H54 (cell line): ENCODE results near the gene KDM1B.
A peak's percentile ranks its signal among the peaks of the same experiment; 100 is the strongest.

ENCODE experiments used
- DNase-seq: peaks from one replicate; pipeline ENCODE4 v3.0.0; 2011; ENCODE audit warnings: low spot score, mixed read lengths; ENCODE audit not compliant: insufficient read length
- FAIRE-seq: peaks from 3 replicates; lab custom pipeline; 2011; peaks lifted over from hg19 to GRCh38; lab: Jason Lieb, UNC
- POLR2A ChIP-seq: IDR thresholded peaks from 2 replicates; pipeline ENCODE4 v1.6.1; 2011; ENCODE audit warnings: low read depth, mild to moderate bottlenecking, low read length

KDM1B gene

DNA sequence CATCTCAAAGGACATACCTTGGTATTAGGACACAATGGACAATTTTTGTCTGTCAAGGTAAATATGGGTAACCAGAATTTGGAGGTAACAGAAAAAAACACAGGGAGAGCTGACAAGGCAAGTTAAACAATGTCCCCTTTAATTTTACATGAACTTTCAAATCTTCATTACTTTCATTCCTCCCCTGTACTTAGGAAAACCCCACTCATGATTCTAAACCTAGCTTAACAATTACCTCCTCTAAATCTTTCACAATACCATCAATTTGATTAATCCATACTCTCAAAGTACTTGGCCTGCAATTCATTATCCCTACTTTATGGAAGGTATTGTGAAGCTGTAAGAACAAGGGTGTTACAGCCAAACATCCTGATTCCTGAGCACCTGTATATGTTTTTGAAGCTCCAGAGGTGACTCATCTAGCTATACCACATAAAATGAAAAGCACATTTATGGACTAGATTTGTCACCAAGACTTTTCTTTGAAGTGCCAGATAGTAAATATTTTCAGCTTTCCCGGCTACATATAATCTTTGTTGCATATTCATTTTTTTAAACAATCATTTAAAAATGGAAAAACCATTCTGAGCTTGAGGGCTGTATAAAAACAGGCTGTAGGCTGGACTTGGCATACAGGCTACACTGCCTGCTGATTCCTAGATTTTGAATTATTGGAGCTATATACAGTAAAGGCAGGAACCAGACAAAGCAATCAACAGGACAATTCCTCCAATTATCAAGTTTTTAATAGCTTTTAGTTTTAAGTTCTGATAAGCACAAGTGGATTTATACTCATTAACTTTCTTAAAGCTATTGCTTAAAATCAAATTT lies 86.2 kb downstream of the KDM1B start:
- FAIRE-seq (no peak), DNase-seq (no peak)
- TF ChIP-seq POLR2A = no peak

DNA sequence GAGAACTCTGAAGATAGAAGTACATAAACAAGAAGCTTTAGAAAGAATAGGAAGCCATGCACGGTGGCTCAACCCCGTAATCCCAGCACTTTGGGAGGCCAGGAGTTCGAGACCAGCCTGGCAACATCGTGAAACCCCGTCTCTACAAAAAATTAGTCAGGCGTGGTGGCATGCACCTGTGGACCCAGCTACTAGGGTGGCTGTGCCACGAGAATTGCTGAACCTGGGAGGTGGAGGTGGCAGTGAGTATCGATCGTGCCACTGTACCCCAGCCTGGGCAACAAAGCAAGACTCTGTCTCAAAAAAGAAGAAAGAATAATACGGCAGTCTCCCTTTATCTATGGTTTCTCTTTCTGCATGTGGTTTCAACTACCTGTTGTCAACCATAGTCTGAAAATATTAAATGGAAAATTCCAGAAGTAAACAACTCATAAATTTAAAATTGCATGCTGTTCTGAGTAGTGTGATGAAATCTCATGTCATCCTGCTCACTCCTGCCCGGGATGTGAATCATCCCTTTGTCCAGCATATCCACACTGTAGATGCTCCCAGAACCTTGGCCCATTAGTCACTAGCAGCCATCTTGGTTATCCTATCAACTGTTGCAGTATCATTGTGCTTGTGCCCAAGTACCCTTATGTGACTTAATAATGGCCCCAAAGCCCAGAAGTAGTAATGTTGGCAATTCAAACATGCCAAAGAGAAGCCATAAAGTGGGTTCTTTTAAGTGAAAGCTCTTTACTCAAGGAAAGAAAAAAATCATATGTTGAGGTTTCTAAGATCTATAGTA lies 87.0 kb downstream of the KDM1B start:
- FAIRE-seq (peak; percentile 98), DNase-seq (no peak)

DNA sequence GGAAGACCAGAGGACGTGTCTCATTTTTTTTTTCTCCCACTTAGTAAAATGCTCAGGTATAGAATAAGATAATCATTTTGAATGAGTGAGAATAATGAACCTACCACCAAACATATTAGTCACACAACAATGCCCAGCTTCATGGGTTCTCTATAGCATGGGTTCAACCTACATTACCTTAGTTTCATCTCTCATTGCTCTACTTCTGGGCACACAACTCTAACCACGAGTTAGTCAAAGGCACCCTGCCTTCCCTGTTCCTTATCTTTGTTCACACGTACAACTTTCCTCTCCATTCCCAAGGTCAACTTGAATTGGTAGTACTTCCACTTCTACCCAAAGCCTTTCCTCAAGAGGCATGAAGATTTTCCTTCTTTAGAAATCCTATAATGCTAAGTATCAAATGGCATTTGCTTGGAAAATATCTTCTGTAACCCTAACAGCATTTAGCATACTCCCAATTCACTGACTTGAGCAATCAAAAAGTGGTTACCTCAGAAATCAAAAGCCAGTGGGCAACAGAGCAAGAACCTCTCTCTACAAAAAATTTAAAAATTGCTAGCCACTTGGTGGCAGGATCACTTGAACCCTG lies 88.2 kb downstream of the KDM1B start:
- DNase-seq (no peak), FAIRE-seq (no peak)

More for the DNA sequence above, 87.0 kb downstream of the KDM1B start:
- no peak for TF ChIP-seq POLR2A

GRCh38 chr6:18244251-18244650 lies 89.0 kb downstream of the KDM1B start:
- DNase-seq = no peak

More for the DNA sequence above, 88.2 kb downstream of the KDM1B start:
- no peak for TF ChIP-seq POLR2A

GRCh38 chr6:18245079-18245478 lies 89.9 kb downstream of the KDM1B start:
- TF ChIP-seq POLR2A = no peak
- DNase-seq (no peak), FAIRE-seq (peak; percentile 83)

More at GRCh38 chr6:18244251-18244650, 89.0 kb downstream of the KDM1B start:
- TF ChIP-seq POLR2A = no peak
- FAIRE-seq = peak; percentile 30

DNA sequence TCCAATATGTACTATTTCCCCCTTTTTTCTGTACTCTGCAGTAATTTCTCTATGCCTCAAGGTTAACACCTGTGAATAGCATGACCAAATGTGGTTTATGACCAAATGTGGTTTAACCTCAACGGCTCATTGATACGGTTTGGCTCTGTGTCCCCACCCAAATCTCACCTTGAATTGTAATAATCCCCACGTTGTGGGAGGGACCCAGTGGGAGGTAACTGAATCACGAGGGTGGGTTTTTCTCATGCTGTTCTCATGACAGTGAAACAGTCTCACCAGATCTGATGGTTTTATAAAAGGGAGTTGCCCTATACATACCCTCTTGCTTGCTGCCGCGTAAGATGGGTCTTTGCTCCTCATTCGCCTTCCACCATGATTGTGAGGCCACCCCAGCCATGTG lies 90.4 kb downstream of the KDM1B start:
- FAIRE-seq (peak; percentile 48), DNase-seq (no peak)
- TF ChIP-seq POLR2A = no peak

DNA sequence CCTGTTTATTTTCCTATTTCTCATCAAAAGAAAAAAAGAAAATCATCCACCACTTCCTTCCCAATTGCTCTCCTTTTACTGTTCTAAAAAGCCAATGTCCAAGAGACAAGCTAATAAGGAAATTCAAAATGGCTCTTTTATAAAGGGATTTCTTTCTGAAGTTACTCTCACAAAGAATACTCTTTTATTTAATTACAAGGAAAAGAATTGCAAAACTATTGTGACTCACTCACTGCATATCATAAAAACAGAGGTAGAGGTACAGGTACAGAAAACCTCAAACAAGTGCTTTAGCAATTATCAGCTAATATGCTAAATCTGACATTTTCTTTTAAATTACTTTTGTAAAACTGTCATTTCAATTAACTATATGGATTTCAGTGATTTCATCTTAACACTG lies 91.0 kb downstream of the KDM1B start:
- no peak for TF ChIP-seq POLR2A
- DNase-seq (no peak), FAIRE-seq (no peak)

- no peak for FAIRE-seq
- TF ChIP-seq POLR2A = no peak
- DNase-seq = no peak
Measured at GRCh38 chr6:18247002-18247401, 91.8 kb downstream of the KDM1B start.

DNA sequence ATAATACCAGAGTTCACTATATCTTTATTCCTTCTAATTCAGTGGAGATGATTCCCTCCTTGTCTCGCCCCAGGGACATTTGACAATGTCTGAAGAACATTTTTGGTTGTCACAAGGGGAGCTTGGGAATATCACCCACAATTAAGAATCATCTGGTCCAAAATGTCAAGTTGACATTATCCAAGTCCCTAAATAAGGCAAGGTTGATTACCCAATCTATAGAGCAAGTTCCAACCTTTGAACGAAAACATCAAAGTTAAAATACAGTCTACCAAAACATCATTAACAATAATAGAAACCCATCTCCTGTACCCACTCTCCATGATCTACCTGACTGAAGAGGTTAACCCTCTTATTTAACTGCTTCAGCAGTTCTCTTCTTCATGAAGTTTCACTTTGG lies 93.5 kb downstream of the KDM1B start:
- DNase-seq (no peak), FAIRE-seq (peak; percentile 41)
- TF ChIP-seq POLR2A = no peak

GRCh38 chr6:18249271-18249670 lies 94.0 kb downstream of the KDM1B start:
- no peak for TF ChIP-seq POLR2A
- DNase-seq = no peak
- no peak for FAIRE-seq

- no peak for TF ChIP-seq POLR2A
- FAIRE-seq = no peak
- DNase-seq = no peak
Measured at GRCh38 chr6:18253635-18254034, 98.4 kb downstream of the KDM1B start.

DNA sequence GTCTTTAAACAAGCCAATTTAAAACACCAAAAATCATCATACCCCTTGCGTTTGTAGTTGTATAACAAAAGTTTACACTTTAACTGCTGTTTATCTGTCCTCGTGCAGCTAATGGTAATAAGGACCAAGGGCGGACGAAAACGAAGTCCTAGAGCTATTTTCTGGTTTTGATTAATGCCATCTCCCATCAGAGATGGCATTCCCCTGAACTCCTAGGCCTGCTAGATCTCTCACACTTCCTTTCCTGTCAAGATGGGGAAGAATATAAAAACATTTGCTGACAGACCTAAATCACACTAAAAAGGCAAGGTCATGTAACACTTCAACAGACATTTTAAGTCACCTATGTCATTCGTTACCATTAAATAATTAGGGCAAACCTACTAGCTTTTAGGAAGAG lies 99.6 kb downstream of the KDM1B start:
- no peak for FAIRE-seq
- TF ChIP-seq POLR2A = no peak
- no peak for DNase-seq

DNA sequence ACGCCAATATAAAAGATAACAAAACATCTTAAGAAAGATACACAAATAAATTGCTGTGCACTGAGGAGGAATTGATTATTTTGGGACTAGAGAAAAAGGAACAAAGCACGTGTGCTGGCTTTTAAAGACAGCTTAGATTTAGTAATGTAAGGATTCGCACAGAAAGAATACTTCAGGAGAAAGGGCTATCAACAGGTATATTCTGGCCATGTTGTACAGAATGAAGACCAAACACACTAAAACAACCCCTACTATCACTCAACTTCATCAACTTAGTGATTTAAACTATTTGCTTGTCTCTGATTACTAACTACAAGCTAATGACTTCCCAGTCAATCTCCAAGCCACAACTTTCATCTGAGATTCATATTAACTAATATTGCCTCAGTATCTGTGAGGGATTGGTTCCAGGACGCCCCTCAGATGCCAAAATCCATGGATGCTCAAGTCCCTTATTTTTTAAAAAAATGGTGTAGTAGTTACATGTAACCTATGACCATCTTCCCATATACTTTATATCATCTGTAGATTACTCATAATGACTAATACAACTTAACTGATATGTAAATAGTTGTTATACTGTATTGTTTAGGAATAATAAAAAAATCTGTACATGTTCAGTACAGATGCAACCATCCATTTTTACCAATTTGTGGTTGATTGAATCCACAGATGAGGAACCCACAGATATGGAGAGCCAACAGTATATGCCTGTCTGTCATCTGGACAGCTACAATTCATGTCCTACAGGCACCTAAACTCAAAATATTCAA lies 104.6 kb downstream of the KDM1B start:
- FAIRE-seq (no peak), DNase-seq (no peak)
- no peak for TF ChIP-seq POLR2A
